K562 (cell line): ENCODE data around the gene TANGO6. TPM values are rescaled to one million over a fixed set of nuclear protein-coding genes. Genes with fewer than 3 reads are reported as not detected.

Experiments
- ARID1B ChIP-seq: fragments of 450-650 bp; IDR thresholded peaks from 2 replicates; pipeline ENCODE4 v1.6.1; 2016; ENCODE audit warnings: antibody characterized with exemption, mild to moderate bottlenecking, inconsistent platforms
- CBX3 ChIP-seq, 2 experiments: IDR thresholded peaks; 1 replicate in 1 of 2; 2 replicates in 1 of 2; pipeline ENCODE4 v1.6.1; 2012; ENCODE audit warnings: inconsistent platforms in 2 of 2, low read length in 2 of 2, borderline replicate concordance in 1 of 2, control low read depth in 1 of 2
- CEBPB ChIP-seq: fragments of 450-650 bp; IDR thresholded peaks from 2 replicates; pipeline ENCODE4 v1.6.1; 2016; ENCODE audit warnings: missing genetic modification characterization, missing compliant biosample characterization
- EP300 ChIP-seq: IDR thresholded peaks from 2 replicates; pipeline ENCODE4 v1.6.1; 2012; ENCODE audit warnings: low read length, improper control_type of control experiment
- FUS ChIP-seq: fragments of 200-400 bp; formaldehyde crosslinking; optimal IDR thresholded peaks from 2 replicates; pipeline ENCODE3; 2017; ENCODE audit warnings: low read depth, low read length
- GTF2F1 ChIP-seq: IDR thresholded peaks from 2 replicates; pipeline ENCODE4 v1.6.1; 2011; ENCODE audit warnings: low read depth, low read length, improper control_type of control experiment
- HNRNPH1 ChIP-seq: fragments of 200-400 bp; formaldehyde crosslinking; optimal IDR thresholded peaks from 2 replicates; pipeline ENCODE3; 2017; ENCODE audit warnings: low read depth, mild to moderate bottlenecking, low read length, moderate library complexity
- JUNB ChIP-seq: fragments of 450-650 bp; formaldehyde crosslinking; conservative IDR thresholded peaks from 2 replicates; pipeline ENCODE4 v1.4.0; 2020; ENCODE audit warnings: mild to moderate bottlenecking
- KLF6 ChIP-seq: fragments of 250-450 bp; sonication (Bioruptor Pico); IDR thresholded peaks from 2 replicates; pipeline ENCODE4 v1.4.0; 2020; ENCODE audit warnings: mild to moderate bottlenecking, moderate library complexity, borderline replicate concordance
- MBD2 ChIP-seq: sonication (generic); IDR thresholded peaks from 2 replicates; pipeline ENCODE4 v1.6.1; 2016; ENCODE audit warnings: low read depth, borderline replicate concordance
- MEF2D ChIP-seq: conservative IDR thresholded peaks from 2 replicates; pipeline ENCODE4 v1.6.1; 2016; ENCODE audit warnings: low read depth, missing genetic modification characterization, missing compliant biosample characterization
- NCOA1 ChIP-seq: fragments of 450-650 bp; IDR thresholded peaks from 2 replicates; pipeline ENCODE4 v1.6.1; 2016; ENCODE audit warnings: low read depth
- RBFOX2 ChIP-seq: fragments of 200-400 bp; formaldehyde crosslinking; IDR thresholded peaks from 2 replicates; pipeline ENCODE4 v1.6.1; 2017; ENCODE audit warnings: low read depth, mild to moderate bottlenecking, low read length, moderate library complexity
- SMARCA4 ChIP-seq: fragments of 450-650 bp; IDR thresholded peaks from 2 replicates; pipeline ENCODE4 v1.6.1; 2016
- SMARCA5 ChIP-seq: fragments of 450-650 bp; IDR thresholded peaks from 2 replicates; pipeline ENCODE4 v1.6.1; 2016
- STAT5B ChIP-seq: fragments of 250-450 bp; sonication (Bioruptor Pico); IDR thresholded peaks from 2 replicates; pipeline ENCODE4 v1.8.0; 2021; ENCODE audit warnings: mild to moderate bottlenecking, inconsistent platforms
- TGIF2 ChIP-seq: sonication (generic); formaldehyde crosslinking; IDR thresholded peaks from 2 replicates; pipeline ENCODE4 v1.8.1; 2022; ENCODE audit warnings: mild to moderate bottlenecking, missing genetic modification reagents, moderate library complexity
- TRIM24 ChIP-seq, 2 experiments: fragments of 450-650 bp; IDR thresholded peaks; 2 replicates each; pipeline ENCODE4 v1.6.1; 2016
- ZC3H4 ChIP-seq: sonication (generic); formaldehyde crosslinking; IDR thresholded peaks from 2 replicates; pipeline ENCODE4 v1.9.0; 2021; ENCODE audit warnings: missing genetic modification reagents, borderline replicate concordance
- ZNF133 ChIP-seq: fragments of 250-450 bp; sonication (Bioruptor Pico); IDR thresholded peaks from 2 replicates; pipeline ENCODE4 v1.4.0; 2020; ENCODE audit warnings: mild to moderate bottlenecking
- ZNF143 ChIP-seq: sonication (generic); formaldehyde crosslinking; IDR thresholded peaks from 2 replicates; pipeline ENCODE4 v1.9.0; 2022; ENCODE audit warnings: mild to moderate bottlenecking, missing genetic modification reagents
- ZNF316 ChIP-seq: fragments of 450-650 bp; IDR thresholded peaks from 2 replicates; pipeline ENCODE4 v1.6.1; 2016
- ZNF551 ChIP-seq: fragments of 250-450 bp; sonication (Bioruptor Pico); IDR thresholded peaks from 2 replicates; pipeline ENCODE4 v1.5.0; 2021; ENCODE audit warnings: mild to moderate bottlenecking, moderate library complexity
- ZNF644 ChIP-seq: fragments of 200-800 bp; sonication (Bioruptor generic); IDR thresholded peaks from 2 replicates; pipeline ENCODE4 v1.6.1; 2016; ENCODE audit warnings: low read depth, missing genetic modification characterization, missing compliant biosample characterization
- ZNF77 ChIP-seq: fragments of 250-450 bp; sonication (Bioruptor Pico); IDR thresholded peaks from 2 replicates; pipeline ENCODE4 v1.5.0; 2020
- polyA plus RNA-seq, 8 experiments: library from polyadenylated mRNA; depleted of rRNA in 4 of 8; stranded (reverse) in 5 of 8; unstranded in 3 of 8; fragments of >200 nt; fragmentation: Nextera tagmentation in 2 of 8; fragmentation: Illumina TruSeq in 1 of 8; extraction: Ambion mirVana in 2 of 8; extraction: Trizol in 1 of 8; gene quantifications; 2 replicates each; pipeline versions ENCODE4 v1.2.1 to v1.2.3, GENCODE V29; 2011 to 2014; ENCODE audit warnings: inconsistent platforms in 1 of 8, missing spikeins in 1 of 8
- total RNA-seq, 7 experiments: library from RNA; depleted of rRNA in 6 of 7; stranded (reverse); fragments of >200 nt in 6 of 7; fragmentation: Illumina TruSeq in 2 of 7; extraction: Trizol in 2 of 7; gene quantifications; 2 replicates each; pipeline versions ENCODE4 v1.2.1 to v1.2.3, GENCODE V29; 2011 to 2021; ENCODE audit warnings: low replicate concordance in 1 of 7
- TF ChIP-seq, protein P1 (sequence below), 3 experiments: IDR thresholded peaks in 2 of 3; conservative IDR thresholded peaks in 1 of 3; 2 replicates each; pipeline ENCODE4 v1.5.1; 2011 to 2012; ENCODE audit warnings: low read length in 3 of 3, mild to moderate bottlenecking in 3 of 3, control low read depth in 2 of 3, improper control_type of control experiment in 1 of 3, inconsistent platforms in 1 of 3, low read depth in 1 of 3, mixed read lengths in 1 of 3, moderate library complexity in 1 of 3; ENCODE audit not compliant: insufficient read depth in 2 of 3
- TF ChIP-seq, protein P2 (sequence below), 2 experiments: fragments of 450-650 bp in 1 of 2; sonication (generic) in 1 of 2; formaldehyde crosslinking in 1 of 2; IDR thresholded peaks in 1 of 2; conservative IDR thresholded peaks in 1 of 2; 2 replicates each; pipeline versions ENCODE4 v1.6.1 to v1.8.1; 2016 to 2023; ENCODE audit warnings: mild to moderate bottlenecking in 2 of 2, moderate library complexity in 2 of 2, inconsistent platforms in 1 of 2, missing genetic modification reagents in 1 of 2

TANGO6 gene
- total and polyA plus RNA-seq, 9 of the 15 experiments (the other 6 are each of a cell fraction or from before 2014, with no cell fraction given): 1.6 to 15.2 (median 9.6) TPM

DNA sequence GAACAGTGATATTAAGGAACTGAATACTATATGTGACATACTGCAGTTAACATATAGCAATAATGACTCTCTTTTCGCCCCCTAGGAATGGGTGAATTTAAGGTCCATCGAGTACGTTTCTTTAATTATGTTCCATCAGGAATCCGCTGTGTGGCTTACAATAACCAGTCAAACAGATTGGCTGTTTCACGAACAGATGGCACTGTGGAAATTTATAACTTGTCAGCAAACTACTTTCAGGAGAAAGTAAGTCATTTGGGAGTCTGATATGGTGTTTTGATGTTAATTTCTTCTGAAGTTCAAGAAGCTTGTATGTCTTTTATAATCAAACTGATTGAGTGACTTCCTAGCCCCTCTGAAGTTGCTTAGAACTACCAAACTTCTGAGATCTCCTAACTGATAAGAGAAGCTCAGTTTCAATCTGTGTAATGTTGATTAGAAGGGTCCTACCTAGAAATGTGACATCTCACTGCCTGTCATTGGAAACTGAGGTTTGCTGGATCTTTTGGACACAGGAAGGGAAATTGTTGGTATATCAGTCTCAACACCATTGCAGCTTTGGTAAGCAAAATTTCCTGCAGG, 290.1 kb downstream of the TANGO6 start (continued):
- peak; percentile 26; the same call in 1 of the 2 replicates for TF ChIP-seq ARID1B
- TF ChIP-seq SMARCA5: no peak
- no peak for TF ChIP-seq GTF2F1
- no peak for TF ChIP-seq ZNF77 (CRISPR knock-in tag)
- no peak for TF ChIP-seq FUS
- no peak for TF ChIP-seq ZC3H4 (CRISPR knock-in tag)
- TF ChIP-seq STAT5B (CRISPR knock-in tag): no peak
- TF ChIP-seq TRIM24 (IDR thresholded peaks at IDR 0.05): no peak
- peak; percentile 53; the same call in 1 of the 2 replicates for TF ChIP-seq ZNF316
- TF ChIP-seq, protein P1, sequence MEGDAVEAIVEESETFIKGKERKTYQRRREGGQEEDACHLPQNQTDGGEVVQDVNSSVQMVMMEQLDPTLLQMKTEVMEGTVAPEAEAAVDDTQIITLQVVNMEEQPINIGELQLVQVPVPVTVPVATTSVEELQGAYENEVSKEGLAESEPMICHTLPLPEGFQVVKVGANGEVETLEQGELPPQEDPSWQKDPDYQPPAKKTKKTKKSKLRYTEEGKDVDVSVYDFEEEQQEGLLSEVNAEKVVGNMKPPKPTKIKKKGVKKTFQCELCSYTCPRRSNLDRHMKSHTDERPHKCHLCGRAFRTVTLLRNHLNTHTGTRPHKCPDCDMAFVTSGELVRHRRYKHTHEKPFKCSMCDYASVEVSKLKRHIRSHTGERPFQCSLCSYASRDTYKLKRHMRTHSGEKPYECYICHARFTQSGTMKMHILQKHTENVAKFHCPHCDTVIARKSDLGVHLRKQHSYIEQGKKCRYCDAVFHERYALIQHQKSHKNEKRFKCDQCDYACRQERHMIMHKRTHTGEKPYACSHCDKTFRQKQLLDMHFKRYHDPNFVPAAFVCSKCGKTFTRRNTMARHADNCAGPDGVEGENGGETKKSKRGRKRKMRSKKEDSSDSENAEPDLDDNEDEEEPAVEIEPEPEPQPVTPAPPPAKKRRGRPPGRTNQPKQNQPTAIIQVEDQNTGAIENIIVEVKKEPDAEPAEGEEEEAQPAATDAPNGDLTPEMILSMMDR (IDR thresholded peaks at IDR 0.05 in 2 of 3, conservative IDR thresholded peaks at IDR 0.05 in 1 of 3; ENCODE audit: insufficient read depth in 2 of 3, low read depth in 1 of 3, low read length in 3 of 3): no peak
- no peak for TF ChIP-seq MEF2D (tag)
- 0 out of 2 replicates have a peak, but pooled peaks have one; percentile 13 for TF ChIP-seq SMARCA4
- TF ChIP-seq MBD2: no peak
- no peak for TF ChIP-seq TGIF2 (CRISPR knock-in tag)
- no peak for TF ChIP-seq ZNF133 (CRISPR knock-in tag)
- TF ChIP-seq, protein P2, sequence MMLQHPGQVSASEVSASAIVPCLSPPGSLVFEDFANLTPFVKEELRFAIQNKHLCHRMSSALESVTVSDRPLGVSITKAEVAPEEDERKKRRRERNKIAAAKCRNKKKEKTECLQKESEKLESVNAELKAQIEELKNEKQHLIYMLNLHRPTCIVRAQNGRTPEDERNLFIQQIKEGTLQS (IDR thresholded peaks at IDR 0.05): no peak
- TF ChIP-seq, protein P2 (CRISPR knock-in tag; conservative IDR thresholded peaks at IDR 0.05): no peak
- TF ChIP-seq ZNF143 (CRISPR knock-in tag): no peak
- no peak for TF ChIP-seq CBX3 (IDR thresholded peaks at IDR 0.05; ENCODE audit: borderline replicate concordance in 1 of 2, low read length in 2 of 2)
- TF ChIP-seq EP300: no peak
- no peak for TF ChIP-seq JUNB
- no peak for TF ChIP-seq HNRNPH1
- no peak for TF ChIP-seq KLF6
- no peak for TF ChIP-seq CEBPB
- TF ChIP-seq ZNF551 (CRISPR knock-in tag): no peak
- no peak for TF ChIP-seq NCOA1
- 0 out of 2 replicates have a peak, but pooled peaks have one; percentile 2 for TF ChIP-seq RBFOX2
- no peak for TF ChIP-seq ZNF644 (tag)
